Subcutaneous adipose tissue (tissue), 4 donors: ENCODE measurements around the gene IL1RAP. TPM values are rescaled to one million over a fixed set of nuclear protein-coding genes. Genes with fewer than 3 reads are reported as not detected.

Experiments used
- CTCF ChIP-seq: fragments of 450-650 bp; IDR thresholded peaks from one replicate; pipeline ENCODE4 v1.5.1; 2016; ENCODE audit warnings: low read depth, mild to moderate bottlenecking, control low read depth, antibody characterized with exemption, moderate library complexity
- total RNA-seq, 4 donors: library from RNA; depleted of rRNA; stranded (reverse); fragments of >200 nt; gene quantifications; one replicate each; pipeline ENCODE4 v1.1.0, GENCODE V29; 2016

IL1RAP gene
- total RNA-seq, 4 donors from 2014 or later: 4.7 to 18.9 (median 9.7) TPM

DNA sequence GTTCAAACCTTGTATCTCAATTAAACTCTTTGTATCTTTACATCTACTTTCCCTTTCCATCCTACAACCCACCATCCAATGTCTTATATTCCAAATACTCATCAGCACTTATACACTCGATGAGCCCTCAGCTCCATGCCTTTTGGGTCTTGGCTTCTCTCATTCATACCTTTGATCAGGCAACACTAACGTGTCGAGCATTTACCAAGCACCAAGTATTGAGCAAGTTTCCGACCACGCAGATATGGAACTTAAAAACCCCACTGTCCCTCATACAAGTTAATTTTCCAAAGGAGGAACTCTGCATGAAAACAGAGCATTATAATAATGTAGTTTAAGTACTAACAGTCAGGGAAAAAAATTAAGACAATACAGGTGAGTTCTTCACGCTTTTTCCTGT, 102.8 kb downstream of the IL1RAP start:
- no peak for TF ChIP-seq CTCF

DNA sequence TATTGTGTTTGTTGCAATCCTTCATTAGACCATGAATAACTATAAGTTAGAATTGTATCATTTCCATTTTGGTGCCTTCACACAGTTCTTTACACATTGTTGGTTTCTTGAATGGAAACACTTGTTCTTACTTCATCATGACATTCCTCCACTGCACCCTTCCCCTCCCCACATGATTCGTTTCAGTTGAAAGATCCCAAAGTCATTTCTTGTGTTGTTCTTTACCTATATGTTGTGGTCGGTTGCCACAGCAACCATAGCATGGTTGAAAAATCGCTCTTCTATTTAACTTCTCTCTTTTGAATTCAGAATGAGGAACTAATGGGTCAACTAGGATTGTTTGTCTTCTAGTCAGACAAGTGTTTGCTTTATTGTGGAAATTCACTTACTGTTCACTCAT, 103.3 kb downstream of the IL1RAP start:
- TF ChIP-seq CTCF: no peak

DNA sequence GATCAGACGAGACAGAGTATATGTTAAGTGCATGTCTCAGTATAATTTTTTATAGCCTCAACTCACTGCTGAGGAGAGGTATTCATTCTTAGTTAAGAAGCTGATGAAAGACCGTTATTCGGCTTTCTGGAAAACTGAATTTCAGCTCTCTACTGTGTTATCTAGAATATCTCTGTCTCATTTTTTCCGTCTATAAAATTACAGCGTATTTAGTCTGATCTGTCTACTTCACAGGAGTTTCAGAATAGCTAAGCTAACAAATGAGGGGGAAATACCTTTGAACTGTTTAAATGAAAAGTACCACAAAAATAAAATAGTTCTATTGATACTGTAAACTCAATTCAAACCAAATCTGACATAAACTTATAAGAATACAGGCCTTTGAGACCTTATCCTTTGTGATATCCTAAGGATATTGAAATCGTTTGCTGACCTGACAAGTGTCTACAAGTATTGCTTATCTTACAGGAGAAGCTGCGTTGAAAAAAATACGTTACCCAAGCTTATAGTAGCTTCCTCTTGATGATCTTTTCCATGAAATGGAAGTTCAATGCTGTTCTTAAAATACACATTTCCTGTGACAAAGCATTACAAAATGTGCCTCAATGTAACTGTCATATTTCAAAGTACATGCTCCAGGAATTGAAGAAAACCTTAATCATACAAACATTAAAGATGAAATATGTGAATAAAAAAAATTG, 104.6 kb downstream of the IL1RAP start:
- TF ChIP-seq CTCF: no peak

GRCh38 chr3:190619353-190619752, 105.5 kb downstream of the IL1RAP start:
- TF ChIP-seq CTCF: no peak

GRCh38 chr3:190619761-190620160, 105.9 kb downstream of the IL1RAP start:
- TF ChIP-seq CTCF: no peak

GRCh38 chr3:190620886-190621608, 107.2 kb downstream of the IL1RAP start:
- TF ChIP-seq CTCF: no peak

DNA sequence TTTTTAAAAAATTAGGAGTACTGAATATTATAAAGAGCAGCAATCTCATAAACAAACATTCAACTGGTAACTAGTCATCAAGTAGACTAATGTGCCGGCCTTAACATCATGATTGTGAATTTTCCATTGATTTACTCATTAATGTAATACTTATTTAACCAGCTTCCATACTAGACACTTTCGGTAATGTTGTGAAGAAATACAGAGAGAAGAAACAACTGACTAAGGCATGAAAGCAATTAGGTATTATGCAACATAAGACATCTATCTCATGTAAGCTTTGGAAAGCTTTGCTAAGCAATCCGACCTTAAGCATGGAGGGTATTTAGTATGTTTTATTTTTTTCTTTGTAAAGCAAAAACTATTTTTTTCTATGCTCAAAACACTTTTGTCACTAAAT, 108.0 kb downstream of the IL1RAP start:
- TF ChIP-seq CTCF: no peak
